HepG2 (cell line): ENCODE data around the gene CKS1B. TPM values are rescaled to one million over a fixed set of nuclear protein-coding genes. Genes with fewer than 3 reads are reported as not detected.
A peak's percentile ranks its signal among the peaks of the same experiment; 100 is the strongest.

ENCODE experiments used
- BCL6 ChIP-seq: IDR thresholded peaks from 2 replicates; pipeline ENCODE4 v1.6.1; 2016; ENCODE audit warnings: missing genetic modification reagents, missing compliant biosample characterization
- FIP1L1 ChIP-seq: fragments of 200-400 bp; formaldehyde crosslinking; IDR thresholded peaks from 2 replicates; pipeline ENCODE4 v1.6.1; 2018; ENCODE audit warnings: low read depth, mild to moderate bottlenecking, low read length, moderate library complexity, borderline replicate concordance; ENCODE audit not compliant: insufficient read depth
- FOSL1 ChIP-seq: sonication (generic); formaldehyde crosslinking; IDR thresholded peaks from 2 replicates; pipeline ENCODE4 v1.9.0; 2021; ENCODE audit warnings: missing genetic modification reagents, borderline replicate concordance
- MAF1 ChIP-seq: sonication (generic); formaldehyde crosslinking; IDR thresholded peaks from 2 replicates; pipeline ENCODE4 v1.5.0; 2020; ENCODE audit warnings: missing genetic modification reagents, borderline replicate concordance
- MAFF ChIP-seq: IDR thresholded peaks from 2 replicates; pipeline ENCODE4 v1.6.1; 2011; ENCODE audit warnings: low read depth, low read length, improper control_type of control experiment
- RARA ChIP-seq: IDR thresholded peaks from 2 replicates; pipeline ENCODE4 v1.6.1; 2016; ENCODE audit warnings: missing genetic modification reagents, missing compliant biosample characterization
- SATB2 ChIP-seq: sonication (generic); formaldehyde crosslinking; IDR thresholded peaks from 2 replicates; pipeline ENCODE4 v1.5.0; 2020; ENCODE audit warnings: missing genetic modification reagents
- SOX5 ChIP-seq: IDR thresholded peaks from 2 replicates; pipeline ENCODE4 v1.6.1; 2016; ENCODE audit warnings: borderline replicate concordance
- SRY ChIP-seq: sonication (generic); formaldehyde crosslinking; IDR thresholded peaks from 2 replicates; pipeline ENCODE4 v1.8.0; 2022; ENCODE audit warnings: mild to moderate bottlenecking, missing genetic modification reagents
- TP53 ChIP-seq: sonication (generic); formaldehyde crosslinking; conservative IDR thresholded peaks from 2 replicates; pipeline ENCODE4 v1.4.0; 2020; ENCODE audit warnings: missing genetic modification reagents
- ZBTB7A ChIP-seq: sonication (generic); formaldehyde crosslinking; IDR thresholded peaks from 2 replicates; pipeline ENCODE4 v1.8.0; 2022; ENCODE audit warnings: mild to moderate bottlenecking, missing genetic modification reagents
- ZNF142 ChIP-seq: sonication (generic); formaldehyde crosslinking; IDR thresholded peaks from 2 replicates; pipeline ENCODE4 v1.4.0; 2020; ENCODE audit warnings: missing genetic modification reagents
- ZNF432 ChIP-seq: sonication (generic); formaldehyde crosslinking; IDR thresholded peaks from 2 replicates; pipeline ENCODE4 v1.5.0; 2020; ENCODE audit warnings: missing genetic modification reagents, mild to moderate bottlenecking, borderline replicate concordance
- ZNF552 ChIP-seq: sonication (generic); formaldehyde crosslinking; IDR thresholded peaks from 2 replicates; pipeline ENCODE4 v1.9.0; 2022; ENCODE audit warnings: missing genetic modification reagents, mild to moderate bottlenecking, borderline replicate concordance
- ZNF569 ChIP-seq: sonication (generic); formaldehyde crosslinking; IDR thresholded peaks from 2 replicates; pipeline ENCODE4 v1.5.0; 2020; ENCODE audit warnings: mild to moderate bottlenecking, missing genetic modification reagents, moderate library complexity, borderline replicate concordance
- ZXDC ChIP-seq: sonication (generic); formaldehyde crosslinking; IDR thresholded peaks from 2 replicates; pipeline ENCODE4 v1.5.0; 2020; ENCODE audit warnings: mild to moderate bottlenecking, missing genetic modification reagents
- polyA plus RNA-seq, 8 experiments: library from polyadenylated mRNA; depleted of rRNA in 3 of 8; stranded (reverse) in 7 of 8; unstranded in 1 of 8; fragments of >200 nt; fragmentation: Illumina TruSeq in 4 of 8; extraction: Trizol in 4 of 8; gene quantifications; 2 replicates each; pipeline versions ENCODE4 v1.2.1 to v1.2.3, GENCODE V29; 2011 to 2016; ENCODE audit warnings: low read depth in 4 of 8, missing spikeins in 1 of 8, mixed read lengths in 1 of 8; ENCODE audit not compliant: insufficient read depth in 1 of 8
- total RNA-seq, 5 experiments: library from RNA; depleted of rRNA; stranded (reverse); fragments of >200 nt; fragmentation: Illumina TruSeq; extraction: Trizol; gene quantifications; 2 replicates each; pipeline ENCODE4 v1.2.3, GENCODE V29; 2016; ENCODE audit warnings: low read depth in 1 of 5
- TF ChIP-seq, protein P1 (sequence below): sonication (generic); formaldehyde crosslinking; IDR thresholded peaks from 2 replicates; pipeline ENCODE4 v1.5.0; 2020; ENCODE audit warnings: missing genetic modification reagents
- TF ChIP-seq, protein P2 (sequence below): sonication (generic); formaldehyde crosslinking; IDR thresholded peaks from 2 replicates; pipeline ENCODE4 v1.8.1; 2023; ENCODE audit warnings: mild to moderate bottlenecking, inconsistent platforms, moderate library complexity, missing genetic modification reagents, borderline replicate concordance

CKS1B gene
- total and polyA plus RNA-seq, 2 of the 13 experiments (the other 11 are each of a cell fraction or from before 2014, with no cell fraction given), result 217 to 222 TPM

DNA sequence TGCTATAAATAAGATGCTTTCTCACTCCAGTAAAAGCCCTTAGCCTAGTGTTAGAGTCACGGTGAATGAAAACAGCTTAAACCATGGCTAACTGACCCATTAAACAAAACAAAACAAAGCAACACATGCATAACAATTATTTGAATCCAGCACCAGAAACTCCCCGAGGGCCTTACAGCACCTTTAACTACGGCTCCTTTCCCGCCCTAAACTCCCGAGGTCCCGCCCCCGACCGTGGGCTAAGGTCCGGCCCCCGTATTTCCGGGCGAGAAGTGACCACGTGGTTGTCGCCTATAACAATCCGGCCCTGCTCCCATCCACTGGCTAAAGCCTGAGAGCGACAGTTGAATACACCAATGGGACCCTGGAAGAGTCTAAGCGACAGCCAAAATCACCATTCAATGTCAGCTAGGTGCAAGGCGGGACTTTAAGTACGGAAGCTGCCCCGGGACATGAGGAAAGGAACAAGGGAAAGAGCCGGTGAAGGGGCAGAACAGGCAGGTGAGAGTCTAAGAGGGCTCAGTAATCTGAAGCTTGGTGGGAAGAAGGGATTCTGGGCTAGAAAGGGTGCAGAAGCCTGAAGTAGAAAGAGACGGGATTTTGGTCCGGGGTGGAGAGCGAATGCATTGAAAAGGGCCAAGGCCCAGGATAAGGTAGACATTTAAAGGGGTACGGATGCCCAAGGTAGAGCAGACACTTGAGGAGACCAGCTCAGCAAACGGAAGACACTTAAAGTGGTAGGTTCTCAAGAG, 8.6 kb downstream of the CKS1B start, which contains the start of gene FLAD1 (continued):
- TF ChIP-seq ZNF142 (CRISPR knock-in tag) (0 out of 2 replicates have a peak, but pooled peaks have one; percentile 26), MAF1 (CRISPR knock-in tag) (no peak), SOX5 (peak; percentile 39; the same call in 1 of the 2 replicates), ZXDC (CRISPR knock-in tag) (no peak), BCL6 (CRISPR knock-in tag) (no peak), RARA (CRISPR knock-in tag) (no peak), ZNF432 (CRISPR knock-in tag) (no peak), ZNF552 (CRISPR knock-in tag) (no peak), ZNF569 (no peak), FOSL1 (CRISPR knock-in tag) (no peak), SRY (CRISPR knock-in tag) (no peak), TP53 (CRISPR knock-in tag) (no peak), ZBTB7A (CRISPR knock-in tag) (no peak), MAFF (no peak), SATB2 (CRISPR knock-in tag) (no peak), FIP1L1 (no peak)
- TF ChIP-seq, protein P1, sequence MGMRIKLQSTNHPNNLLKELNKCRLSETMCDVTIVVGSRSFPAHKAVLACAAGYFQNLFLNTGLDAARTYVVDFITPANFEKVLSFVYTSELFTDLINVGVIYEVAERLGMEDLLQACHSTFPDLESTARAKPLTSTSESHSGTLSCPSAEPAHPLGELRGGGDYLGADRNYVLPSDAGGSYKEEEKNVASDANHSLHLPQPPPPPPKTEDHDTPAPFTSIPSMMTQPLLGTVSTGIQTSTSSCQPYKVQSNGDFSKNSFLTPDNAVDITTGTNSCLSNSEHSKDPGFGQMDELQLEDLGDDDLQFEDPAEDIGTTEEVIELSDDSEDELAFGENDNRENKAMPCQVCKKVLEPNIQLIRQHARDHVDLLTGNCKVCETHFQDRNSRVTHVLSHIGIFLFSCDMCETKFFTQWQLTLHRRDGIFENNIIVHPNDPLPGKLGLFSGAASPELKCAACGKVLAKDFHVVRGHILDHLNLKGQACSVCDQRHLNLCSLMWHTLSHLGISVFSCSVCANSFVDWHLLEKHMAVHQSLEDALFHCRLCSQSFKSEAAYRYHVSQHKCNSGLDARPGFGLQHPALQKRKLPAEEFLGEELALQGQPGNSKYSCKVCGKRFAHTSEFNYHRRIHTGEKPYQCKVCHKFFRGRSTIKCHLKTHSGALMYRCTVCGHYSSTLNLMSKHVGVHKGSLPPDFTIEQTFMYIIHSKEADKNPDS, result no peak
- TF ChIP-seq, protein P2, sequence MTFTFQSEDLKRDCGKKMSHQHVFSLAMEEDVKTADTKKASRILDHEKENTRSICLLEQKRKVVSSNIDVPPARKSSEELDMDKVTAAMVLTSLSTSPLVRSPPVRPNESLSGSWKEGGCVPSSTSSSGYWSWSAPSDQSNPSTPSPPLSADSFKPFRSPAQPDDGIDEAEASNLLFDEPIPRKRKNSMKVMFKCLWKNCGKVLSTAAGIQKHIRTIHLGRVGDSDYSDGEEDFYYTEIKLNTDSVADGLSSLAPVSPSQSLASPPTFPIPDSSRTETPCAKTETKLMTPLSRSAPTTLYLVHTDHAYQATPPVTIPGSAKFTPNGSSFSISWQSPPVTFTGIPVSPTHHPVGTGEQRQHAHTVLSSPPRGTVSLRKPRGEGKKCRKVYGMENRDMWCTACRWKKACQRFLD (CRISPR knock-in tag), result no peak
